Measurements from ENCODE around the gene GLT1D1.

DNA sequence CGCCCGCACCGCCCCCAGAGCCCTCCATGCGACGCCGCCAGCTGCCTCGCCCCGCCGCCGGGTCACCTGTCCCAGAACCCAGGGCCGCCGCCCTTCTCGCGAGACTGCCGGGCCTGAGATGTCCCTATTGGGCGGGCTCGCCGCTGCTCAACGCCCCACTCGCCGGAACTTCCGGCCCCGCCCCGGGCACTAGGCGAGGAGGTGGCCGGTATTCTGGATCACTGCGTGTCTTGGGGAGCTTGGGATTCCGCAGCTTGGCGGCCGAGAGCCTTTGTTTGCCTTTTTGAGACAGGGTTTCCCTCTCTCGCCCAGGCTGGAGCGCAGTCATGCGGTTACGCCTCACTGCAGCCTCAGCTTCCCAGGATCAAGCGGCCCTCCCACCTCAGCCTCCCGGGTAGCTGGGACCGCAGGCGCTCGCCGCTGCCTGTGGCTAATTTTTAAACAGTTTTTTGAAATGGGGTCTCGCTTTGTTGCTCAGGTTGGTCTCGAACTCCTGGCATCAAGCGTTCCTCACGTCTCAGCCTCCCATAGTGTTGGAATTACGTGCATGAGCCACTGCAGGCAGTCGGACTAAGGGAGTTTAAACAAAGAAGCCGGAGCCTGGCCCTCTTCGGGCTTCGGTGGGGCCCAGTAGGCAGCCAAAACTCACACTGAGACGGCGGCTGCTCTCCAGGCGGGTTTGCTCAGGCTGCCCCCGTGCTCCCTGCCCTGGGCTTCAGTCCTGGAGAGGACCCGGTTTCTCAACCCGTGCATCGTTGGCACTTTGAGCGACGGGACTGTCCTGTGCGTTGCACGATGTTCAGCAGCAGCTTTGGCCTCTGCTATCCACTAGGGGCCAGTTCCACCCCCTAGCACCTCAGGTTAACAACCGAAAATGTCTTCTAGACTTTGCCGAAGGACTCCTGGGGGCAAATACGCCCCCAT, 29.1 kb upstream of the GLT1D1 start, which contains the start of gene SLC15A4:
- TF ChIP-seq, protein P1, sequence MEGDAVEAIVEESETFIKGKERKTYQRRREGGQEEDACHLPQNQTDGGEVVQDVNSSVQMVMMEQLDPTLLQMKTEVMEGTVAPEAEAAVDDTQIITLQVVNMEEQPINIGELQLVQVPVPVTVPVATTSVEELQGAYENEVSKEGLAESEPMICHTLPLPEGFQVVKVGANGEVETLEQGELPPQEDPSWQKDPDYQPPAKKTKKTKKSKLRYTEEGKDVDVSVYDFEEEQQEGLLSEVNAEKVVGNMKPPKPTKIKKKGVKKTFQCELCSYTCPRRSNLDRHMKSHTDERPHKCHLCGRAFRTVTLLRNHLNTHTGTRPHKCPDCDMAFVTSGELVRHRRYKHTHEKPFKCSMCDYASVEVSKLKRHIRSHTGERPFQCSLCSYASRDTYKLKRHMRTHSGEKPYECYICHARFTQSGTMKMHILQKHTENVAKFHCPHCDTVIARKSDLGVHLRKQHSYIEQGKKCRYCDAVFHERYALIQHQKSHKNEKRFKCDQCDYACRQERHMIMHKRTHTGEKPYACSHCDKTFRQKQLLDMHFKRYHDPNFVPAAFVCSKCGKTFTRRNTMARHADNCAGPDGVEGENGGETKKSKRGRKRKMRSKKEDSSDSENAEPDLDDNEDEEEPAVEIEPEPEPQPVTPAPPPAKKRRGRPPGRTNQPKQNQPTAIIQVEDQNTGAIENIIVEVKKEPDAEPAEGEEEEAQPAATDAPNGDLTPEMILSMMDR (conservative IDR thresholded peaks at IDR 0.05 in 1 of 2, IDR thresholded peaks at IDR 0.05 in 1 of 2; ENCODE audit: low read depth in 1 of 2, low read length in 2 of 2) = peak; percentile 13 to 28
- no peak for TF ChIP-seq EZH2 (IDR thresholded peaks at IDR 0.05; ENCODE audit: low read length, missing control alignments)

Data from fibroblast of lung (primary cell).